Epidermal melanocyte (primary cell): ENCODE measurements around the gene GALNT18.
"Not testable (repeated sequence)": the region's sequence is repeated elsewhere in the genome, so short reads cannot be mapped to it uniquely, and the experiment has no call there.

ENCODE experiments used
- DNase-seq: peaks from one replicate; pipeline ENCODE4 v3.0.0; 2011; ENCODE audit warnings: low spot score; ENCODE audit not compliant: insufficient read length

Gene GALNT18

DNA sequence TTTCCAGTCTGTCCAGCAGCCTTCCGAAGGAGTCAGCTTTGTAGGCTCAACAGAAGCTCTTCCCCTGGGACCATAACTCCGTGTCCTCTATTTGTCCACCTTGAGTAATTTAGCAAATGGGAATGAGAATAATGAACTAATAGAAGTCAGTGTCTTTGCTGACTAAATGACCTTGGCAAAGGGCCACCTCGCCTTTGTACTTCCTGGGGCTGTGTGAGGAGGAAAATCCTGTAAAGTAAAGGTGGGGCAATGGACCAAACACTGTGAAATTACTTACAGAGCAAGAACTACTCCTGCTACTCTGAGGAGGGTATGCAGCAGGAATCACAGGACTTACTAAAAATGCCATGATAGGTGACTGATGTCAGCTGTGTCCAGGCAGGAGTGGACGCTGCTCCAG, 232.6 kb downstream of the GALNT18 start:
- DNase-seq, result no peak

DNA sequence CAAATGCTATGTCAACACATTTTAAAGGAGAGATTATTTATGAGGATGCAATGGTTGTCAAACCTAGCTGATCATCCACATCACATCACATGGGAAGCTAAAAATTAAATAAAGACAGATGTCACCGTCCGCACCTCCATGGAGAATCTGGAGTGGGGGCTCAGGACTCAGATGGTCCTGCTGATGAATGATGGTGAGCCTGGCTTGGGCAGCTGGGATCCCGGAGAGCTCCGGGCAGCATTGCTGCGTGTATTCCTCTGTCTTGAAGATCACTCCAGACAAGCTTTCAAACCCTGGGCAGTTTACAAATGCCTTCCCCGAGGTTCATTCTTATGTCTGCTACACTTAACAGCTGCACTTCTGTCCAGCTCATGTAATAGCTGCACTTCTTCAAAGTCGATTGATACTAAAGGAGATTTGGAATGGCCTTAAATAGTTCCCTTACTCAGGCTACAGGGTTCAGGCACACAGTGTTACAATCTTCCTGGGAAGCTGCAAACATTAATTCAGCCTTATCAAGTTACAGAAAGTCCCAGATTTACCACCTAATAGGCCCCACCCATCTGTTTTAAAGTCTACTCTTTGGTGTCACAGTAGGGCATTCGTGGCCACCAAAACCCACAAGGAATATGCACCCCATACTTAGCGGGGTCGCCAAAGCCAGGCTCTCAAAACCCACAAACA, 234.0 kb downstream of the GALNT18 start:
- DNase-seq, result no peak

DNA sequence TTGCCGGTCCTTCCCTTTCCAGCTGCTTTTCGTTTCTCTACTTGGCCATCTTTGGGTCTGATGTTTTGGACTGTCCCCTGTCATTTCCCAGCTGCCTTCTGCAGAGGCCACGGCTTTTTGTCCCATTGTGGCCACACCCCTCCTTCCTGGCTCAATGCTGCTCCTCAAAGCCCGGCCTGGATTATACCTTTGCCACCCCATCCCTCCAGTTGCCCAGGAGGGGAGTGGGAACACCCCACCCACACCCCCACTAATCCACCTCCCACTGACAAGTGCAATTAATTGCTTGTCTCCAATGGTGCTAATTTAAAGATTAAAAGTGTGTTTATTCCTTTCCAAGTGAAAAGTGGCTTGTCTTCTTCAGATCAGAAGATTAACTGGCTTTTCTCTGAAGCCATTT, 234.6 kb downstream of the GALNT18 start:
- no peak for DNase-seq

DNA sequence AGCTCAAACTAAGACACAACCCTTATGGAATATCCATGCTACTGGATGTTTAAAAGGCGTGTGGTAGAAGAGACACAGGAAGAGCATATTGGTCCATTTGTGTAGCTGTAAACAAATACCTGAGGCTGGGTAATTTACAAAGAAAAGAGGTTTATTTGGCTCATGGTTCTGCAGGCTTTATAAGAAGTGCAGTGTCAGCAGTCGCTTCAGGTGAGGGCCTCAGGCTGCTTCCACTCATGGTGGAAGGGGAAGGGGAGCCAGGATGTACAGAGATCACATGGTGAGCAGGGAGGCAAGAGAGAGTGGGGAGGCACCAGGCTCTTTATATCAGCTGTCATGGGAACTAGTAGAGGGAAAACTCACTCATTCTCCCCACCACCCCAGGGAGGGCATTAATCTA, 237.0 kb downstream of the GALNT18 start:
- DNase-seq, result no peak

DNA sequence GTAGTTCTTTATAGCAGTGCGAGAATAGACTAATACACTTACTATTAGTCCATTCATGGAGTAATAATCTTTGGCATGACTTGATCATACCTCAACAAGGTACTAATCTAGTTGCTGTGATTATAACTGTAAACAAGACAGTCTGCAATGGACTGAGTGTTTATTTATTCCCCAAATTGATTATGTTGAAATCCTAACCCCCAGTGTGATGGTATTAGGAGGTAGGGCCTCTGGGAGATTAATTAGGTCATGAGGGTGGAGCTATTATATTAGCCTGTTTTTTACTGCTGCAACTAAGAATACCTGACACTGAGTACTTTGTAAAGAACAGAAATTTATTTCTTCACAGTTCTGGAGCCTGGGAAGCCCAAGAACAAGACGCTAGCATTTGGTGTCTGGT, 237.8 kb downstream of the GALNT18 start:
- DNase-seq, result no peak

DNA sequence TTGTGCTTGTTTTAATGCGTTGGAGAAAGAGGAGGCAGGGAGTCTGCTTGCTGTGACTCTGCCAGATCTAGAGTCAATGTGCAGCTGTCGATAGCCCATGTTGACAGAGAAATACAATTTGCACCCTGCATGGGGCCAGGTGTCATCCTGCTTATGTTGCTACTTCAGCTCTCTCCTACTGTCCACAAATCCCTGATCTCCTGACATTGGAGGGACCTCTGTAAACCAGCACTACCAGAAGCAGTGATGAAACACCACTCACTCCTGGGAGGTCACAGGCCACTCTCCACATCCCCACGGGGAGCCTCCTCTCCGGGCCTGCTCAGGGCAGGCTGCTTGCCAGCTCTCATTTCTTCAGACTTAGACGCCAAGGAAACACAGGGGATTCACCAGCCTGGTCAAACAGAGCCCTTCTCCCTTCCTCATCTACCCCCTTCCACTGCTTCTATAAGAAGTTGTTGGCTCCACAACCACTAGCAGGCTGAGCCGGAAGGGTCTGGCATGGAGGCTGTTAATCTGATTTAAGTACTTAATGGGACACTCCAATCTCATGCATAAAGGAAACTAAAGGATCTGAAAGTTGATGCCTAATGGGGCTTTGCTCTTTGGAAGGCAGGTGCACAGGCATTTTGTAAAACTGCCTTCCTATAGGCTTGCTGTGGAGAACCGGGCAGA, 238.8 kb downstream of the GALNT18 start:
- no peak for DNase-seq

DNA sequence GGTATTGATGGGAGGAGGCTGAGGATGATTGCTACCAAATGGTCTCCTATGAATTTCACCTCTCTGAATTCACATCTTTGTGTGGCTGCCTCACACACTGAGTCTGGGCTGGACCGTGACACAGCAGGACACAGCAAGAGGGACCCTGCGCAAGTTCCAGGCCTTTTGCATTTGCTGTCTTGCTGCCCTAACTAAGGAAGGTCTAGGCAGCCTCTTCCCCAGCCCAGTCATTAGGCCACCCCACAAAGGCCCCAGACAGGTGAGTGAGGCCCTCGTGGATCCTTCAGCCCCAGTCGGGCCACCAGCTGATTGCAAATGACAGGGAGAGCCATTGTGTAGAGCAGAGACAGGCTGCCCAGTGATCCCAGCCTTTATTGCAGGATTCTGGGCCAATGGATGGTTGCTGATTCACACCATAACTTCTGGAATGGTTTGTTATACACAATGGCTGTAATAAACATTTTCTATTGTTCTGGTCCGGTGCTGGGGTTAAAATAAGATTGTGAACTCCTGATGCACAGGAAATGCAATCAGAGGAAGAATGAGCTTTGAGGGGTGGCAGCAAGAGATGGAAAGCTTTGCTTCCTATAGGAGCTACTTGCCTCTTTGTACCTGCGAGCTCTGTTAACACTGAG, 240.2 kb downstream of the GALNT18 start:
- no peak for DNase-seq

DNA sequence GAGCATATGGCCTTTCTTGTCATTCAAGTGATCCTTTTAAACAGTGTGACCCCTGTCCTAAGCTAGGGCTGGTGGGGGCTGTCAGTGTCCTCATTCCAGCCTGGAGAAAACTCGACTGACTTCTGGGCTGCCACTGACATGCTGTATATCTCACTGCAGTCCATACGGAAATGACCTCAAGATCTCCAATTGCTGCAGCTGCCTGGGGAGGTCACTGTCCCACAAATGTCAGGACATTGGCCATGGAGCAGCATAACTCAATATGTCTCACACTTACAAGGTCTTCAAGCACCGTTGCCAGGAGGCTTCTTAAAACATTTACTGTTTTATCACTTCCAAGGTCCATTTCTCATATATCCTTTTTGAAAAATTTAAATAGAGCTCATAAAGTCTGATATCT, 240.9 kb downstream of the GALNT18 start:
- no peak for DNase-seq

DNA sequence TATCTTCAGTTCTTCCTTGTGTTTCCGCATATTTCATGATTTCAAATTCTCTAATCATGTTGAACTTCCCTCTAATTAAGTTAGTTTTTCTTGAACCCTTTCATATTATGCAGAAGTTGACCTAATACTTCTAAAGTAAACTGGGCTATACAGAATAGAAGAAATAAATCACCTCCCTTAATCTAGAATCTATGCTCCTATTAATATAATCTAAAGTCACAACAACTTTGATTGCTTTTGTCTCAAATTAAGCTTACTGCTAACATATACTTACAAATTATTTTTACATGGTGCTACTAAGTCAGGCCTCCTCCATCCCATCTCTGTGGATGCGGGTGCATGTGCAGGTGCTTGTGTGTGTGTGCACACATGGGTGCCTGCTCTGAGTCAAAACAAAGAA, 241.5 kb downstream of the GALNT18 start:
- no peak for DNase-seq

DNA sequence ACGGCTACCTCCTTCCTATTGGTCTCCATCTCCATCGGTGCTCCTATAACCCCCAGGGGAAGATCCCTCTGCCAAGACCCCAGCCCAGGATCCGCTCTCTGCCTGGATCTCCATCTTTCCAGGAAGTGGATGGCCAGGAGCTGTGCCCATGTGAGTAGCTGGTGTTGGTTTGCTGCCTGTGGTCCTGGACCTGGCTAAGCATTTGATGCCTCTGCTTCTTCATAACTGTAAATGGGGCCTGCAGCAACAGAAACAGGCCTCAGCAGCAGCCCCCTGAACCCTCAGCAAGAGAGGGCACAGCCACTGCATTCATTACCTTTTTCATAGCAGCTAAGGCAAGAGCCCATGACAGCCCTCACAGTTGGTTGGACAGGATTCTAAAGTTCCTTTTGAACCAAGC, 242.1 kb downstream of the GALNT18 start:
- DNase-seq, result no peak

DNA sequence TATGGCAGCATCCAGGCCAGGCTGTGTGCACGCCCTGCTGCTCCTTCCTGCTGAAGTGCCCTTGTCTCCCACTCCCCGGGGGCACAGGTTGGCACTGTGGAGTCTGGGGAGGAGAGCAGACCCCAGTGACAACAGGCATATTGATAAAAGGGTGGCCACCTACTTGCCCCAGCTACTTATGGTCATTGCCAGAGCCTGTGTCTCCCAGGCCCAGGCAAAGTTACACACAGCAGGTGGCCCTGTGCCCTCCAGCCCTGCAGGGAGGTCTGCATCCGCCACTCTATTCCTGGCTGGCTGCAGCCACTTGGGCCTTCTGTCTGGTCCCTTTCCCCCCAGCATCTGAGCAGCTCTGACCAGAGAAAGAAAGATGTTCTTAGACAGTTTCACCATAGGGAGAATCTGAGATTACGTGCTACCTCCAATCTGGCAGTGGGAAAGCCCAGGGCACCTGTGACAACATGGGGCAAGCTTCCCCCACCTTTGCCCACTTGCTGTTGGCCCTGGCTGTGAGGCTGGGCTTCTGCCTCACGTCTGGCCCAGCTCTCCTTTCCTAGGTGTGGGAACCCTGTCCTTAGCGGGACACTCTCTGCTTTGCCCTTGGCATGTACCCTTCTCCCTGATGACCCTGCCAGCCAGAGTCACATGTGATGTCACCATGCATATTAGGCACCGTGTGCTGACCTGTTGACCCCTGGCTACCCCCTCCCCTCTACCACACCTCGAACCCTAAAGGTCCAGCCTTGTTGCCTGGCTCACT, 243.4 kb downstream of the GALNT18 start:
- no peak for DNase-seq

DNA sequence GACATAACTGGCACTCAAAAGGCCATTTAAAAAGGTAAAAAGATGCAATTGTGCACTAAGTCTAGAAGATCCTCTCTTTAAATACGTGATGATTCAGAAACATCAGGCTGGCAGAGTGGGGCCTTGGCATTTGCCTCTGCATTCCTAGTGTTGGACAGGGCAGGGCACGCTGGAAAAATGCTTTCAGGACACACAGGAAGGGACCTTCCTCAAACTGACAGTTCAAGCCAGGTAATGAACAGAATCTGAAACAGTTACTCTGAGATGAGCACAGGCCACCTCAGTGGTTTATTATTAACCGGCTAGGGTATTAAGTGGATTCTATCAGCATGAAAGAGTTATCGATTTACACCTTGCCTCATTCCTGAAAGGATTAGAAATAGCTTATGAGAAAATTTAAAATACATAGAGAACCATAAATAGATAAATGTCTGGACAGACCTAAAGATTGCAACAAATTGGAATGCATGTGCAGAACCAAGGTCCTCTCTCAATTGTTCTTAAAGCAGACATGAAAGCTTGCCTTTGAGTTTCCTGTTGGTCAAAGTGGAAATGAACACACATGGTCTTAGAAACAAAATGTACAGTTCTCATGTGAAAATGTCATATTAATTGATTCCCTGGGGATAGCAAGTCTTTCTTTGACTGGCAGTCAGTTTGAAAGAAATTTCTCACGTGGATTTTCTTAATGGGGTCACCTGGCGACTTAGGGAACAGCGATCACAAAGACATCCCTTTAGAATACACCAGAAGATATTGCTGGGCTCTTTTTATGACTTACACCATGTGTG, 247.3 kb downstream of the GALNT18 start:
- no peak for DNase-seq

DNA sequence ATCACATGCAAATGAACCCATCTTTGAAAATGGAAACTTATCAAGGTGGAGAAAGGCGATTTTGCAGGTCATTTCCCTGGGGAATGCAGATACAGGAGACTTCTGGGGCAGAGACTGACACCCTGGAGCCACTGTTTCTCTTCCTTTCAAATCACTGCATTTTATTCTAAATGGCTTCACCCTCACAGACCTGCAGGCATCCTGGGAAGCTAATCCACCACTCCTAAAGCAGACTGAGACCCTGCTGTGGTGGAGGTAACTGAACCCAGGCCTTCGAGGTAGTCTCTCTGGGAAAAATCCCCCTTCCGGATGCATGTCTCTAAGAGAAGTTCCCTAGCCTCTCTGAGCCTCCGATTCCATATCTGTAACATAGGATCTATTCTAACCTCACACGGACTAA, 247.9 kb downstream of the GALNT18 start:
- no peak for DNase-seq

DNA sequence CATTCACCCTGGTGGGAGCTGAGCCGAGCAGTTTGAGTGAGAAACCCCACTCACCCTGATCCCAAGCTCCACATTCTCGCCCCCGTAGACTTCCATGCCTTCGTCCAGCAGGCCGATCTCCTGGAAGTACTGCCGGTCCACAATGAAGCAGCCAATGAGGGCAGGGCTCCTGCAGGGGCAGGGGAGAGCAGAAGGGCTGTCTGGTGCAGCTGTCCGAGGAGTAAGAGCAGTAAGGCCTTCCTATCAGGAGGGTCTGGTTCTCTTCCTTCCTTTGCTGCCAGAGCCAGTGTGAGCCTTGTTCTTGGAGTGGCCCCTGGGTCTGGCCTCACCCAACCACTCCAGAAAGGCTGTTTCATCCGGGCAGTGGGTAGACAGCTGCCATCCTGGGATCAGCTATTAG, 249.3 kb downstream of the GALNT18 start:
- no peak for DNase-seq

DNA sequence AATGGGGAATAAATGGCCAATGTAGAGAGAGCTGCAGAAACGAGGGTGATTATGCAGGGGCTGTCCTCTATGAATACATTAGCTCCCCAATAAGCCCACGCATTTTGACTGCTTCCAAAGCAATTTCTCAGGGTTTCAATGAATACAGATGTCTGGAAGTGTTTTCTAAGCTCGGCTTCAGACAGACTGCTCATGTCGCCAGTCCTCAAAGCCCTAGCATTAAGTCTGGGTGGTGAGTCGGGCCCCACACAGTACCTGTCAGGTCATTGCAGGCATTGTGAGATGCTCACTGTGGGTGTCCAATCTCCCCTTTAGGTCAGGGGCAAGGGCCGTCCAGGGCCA, 250.9 kb downstream of the GALNT18 start:
- no peak for DNase-seq

DNA sequence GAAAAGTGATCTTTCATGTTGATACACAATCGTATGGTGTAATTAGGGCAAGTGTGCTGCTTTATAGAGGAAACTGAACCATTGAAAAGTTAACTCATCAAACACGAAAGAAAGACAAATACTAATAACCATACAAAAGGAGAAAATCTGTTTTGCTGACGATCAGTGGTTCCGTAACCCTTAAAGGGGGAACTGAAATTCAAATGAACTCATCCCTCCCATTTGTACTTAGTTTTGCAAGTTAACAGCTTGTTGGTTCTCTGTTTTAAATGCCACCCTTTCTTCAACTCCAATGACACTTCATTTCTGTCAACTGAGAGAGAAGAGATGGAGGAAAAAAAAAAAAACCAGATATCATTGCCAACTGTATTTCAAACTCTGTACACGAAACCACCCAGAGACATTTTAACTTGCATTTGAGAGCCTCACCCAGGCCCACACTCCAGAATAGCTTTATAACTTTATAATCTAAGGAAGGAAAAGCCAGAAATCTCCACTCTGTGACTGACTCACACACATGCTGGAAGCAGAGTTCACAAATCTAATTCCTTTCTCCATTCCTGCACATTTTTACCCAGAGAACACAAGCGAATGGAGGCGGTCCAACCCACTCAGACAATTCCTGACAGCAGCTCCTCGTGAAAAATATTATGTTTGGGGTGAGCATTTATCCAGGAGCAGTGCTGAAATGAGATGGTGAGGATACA, 251.4 kb downstream of the GALNT18 start:
- DNase-seq, result no peak

DNA sequence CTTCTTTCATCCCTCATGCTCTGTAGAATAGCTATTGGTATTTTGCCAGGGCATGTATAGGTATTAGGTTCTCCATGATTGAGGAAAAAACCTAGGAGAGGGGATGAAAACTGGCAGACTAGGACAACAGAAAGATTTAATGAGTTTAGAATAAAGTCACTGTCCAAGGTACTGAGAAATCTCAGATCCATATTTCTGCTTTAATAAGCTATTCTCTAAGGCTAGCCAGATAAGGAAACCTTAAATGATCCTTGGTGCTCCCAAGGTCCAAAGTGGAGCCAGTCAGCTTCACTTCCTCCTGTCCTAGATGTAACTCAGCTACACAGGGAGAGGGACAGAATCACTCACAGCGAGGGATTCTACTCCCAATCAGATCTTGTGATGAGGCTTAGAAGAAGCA, 255.0 kb downstream of the GALNT18 start:
- no peak for DNase-seq

DNA sequence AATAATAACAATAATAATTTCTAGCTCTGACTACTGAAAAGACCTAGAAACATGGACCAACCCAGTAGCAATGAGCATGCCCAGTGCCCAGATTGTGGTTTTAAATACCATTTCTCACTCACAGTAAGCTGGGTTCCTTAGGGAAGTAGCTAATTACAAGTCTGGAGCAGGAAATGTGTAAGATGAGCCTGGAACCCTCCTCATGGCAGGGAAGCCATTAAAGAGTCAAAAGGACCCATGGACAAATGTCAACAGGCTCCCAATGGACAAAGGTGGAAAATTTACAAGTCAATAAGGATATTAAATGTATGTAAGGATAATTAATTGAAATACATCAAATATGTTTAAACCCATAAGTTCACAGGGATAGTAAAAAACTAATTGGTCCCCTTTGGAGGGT, 258.1 kb downstream of the GALNT18 start:
- DNase-seq, result no peak

DNA sequence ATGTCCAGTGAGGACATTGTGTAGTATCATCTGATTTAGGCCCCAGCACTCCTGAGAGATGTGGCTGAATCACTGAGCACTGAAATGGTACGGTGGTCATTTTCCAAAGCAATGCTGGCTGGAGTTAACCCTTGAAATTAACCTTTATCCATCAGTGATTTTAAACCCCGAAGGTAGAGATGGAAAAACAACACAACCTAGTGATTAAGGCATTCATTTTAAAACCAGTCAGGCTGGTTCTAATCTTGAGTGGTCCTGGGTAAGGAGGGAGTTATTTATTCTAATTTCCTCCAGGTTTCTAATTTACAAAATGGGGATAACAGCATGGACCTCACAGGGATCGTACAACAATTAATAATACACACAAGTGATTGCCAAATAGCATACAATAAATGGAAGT, 262.2 kb downstream of the GALNT18 start:
- no peak for DNase-seq

DNA sequence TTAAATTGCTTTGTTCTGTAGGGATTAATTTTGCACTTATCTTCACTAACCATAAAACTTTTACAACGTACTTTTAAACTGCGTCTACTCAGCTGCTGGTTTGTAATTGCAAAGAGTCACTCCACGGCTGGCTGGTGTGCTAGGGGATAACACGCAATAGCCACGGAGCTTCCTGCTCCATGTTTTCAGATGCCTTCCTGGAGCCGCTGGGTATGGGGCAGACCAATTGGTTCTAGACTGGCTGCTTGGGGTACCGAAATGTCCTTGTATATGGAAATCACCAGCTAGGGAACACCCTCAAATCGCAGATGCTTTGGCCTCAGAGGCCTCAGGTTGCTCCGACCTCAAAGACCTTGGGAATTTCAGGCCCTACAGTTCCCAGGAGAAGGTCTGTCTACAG, 265.0 kb downstream of the GALNT18 start:
- no peak for DNase-seq

DNA sequence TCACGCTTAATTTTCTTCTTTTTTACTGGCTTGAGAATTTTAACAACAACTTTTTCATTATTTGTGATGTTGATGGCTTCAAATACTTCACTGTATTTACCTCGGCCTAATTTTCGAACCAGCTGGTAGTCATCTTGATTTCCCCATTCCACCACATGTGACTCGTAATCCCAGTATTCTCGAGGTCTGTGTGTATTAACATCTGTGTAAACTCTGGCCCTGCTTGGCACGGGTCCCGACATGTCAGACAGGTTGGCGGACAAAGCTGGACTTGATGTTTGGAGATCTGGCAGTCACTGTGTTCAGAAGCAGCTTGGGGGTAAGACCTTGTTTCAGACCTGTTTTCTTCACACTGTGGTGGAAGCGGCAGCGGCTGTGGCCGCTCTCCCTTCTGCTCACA, 268.9 kb downstream of the GALNT18 start, which contains the start of gene CSNK2A3:
Gene CSNK2A3, minus strand, starts transcription at position 373 of the 400 bp plus-strand sequence. Its CDS starts 131 bp downstream, at position 242.
- DNase-seq, result not testable (repeated sequence)
